Natural killer cell (primary cell): ENCODE results near the gene SELENON. TPM values are rescaled to one million over a fixed set of nuclear protein-coding genes. Genes with fewer than 3 reads are reported as not detected.

Experiments used
- ATAC-seq, 3 donors: fragments of 150-1000 bp in 2 of 3; fragments of 200-7000 bp in 1 of 3; cut with Tn5 transposase; 1 replicate in 1 of 3; 2 replicates in 2 of 3; pipeline ENCODE4 v1.10.0; 2021; ENCODE audit warnings: mild to moderate bottlenecking in 2 of 3, moderate library complexity in 2 of 3
- DNase-seq, 2 donors: peaks; one replicate each; pipeline versions ENCODE4 v3.0.0 to v3.0.0-alpha.2; 2013 to 2021; ENCODE audit warnings: mixed read lengths in 1 of 2
- H3K27ac ChIP-seq: one replicate; pipeline ENCODE4 v1.5.1; 2013; ENCODE audit warnings: mild to moderate bottlenecking, low read length
- H3K27me3 ChIP-seq: one replicate; pipeline ENCODE4 v1.6.1; 2013; ENCODE audit warnings: low read length; ENCODE audit not compliant: control insufficient read depth, insufficient read depth
- H3K36me3 ChIP-seq: one replicate; pipeline ENCODE4 v1.6.1; 2013; ENCODE audit warnings: low read length; ENCODE audit not compliant: control insufficient read depth, insufficient read depth
- H3K4me1 ChIP-seq: one replicate; pipeline ENCODE4 v1.6.1; 2013; ENCODE audit warnings: low read length; ENCODE audit not compliant: control insufficient read depth, insufficient read depth
- H3K4me3 ChIP-seq: one replicate; pipeline ENCODE4 v1.5.1; 2013; ENCODE audit warnings: low read length
- H3K9me3 ChIP-seq: one replicate; pipeline ENCODE4 v1.6.1; 2013; ENCODE audit warnings: low read length; ENCODE audit not compliant: control insufficient read depth, insufficient read depth
- H3K27ac Mint-ChIP-seq, 2 donors: one replicate each; pipeline ENCODE4 v1.8.0; 2022; ENCODE audit warnings: mild to moderate bottlenecking in 2 of 2, mixed read lengths in 2 of 2, moderate library complexity in 1 of 2
- H3K27me3 Mint-ChIP-seq, 2 donors: one replicate each; pipeline ENCODE4 v1.8.0; 2022; ENCODE audit warnings: low read depth in 2 of 2, mixed read lengths in 2 of 2
- H3K36me3 Mint-ChIP-seq: one replicate; pipeline ENCODE4 v1.8.0; 2022; ENCODE audit warnings: mixed read lengths
- H3K4me1 Mint-ChIP-seq, 2 donors: one replicate each; pipeline ENCODE4 v1.8.0; 2022; ENCODE audit warnings: mixed read lengths in 2 of 2
- H3K4me3 Mint-ChIP-seq: one replicate; pipeline ENCODE4 v1.8.0; 2022; ENCODE audit warnings: mild to moderate bottlenecking, moderate library complexity, mixed read lengths
- H3K9me3 Mint-ChIP-seq, 2 donors: one replicate each; pipeline ENCODE4 v1.8.0; 2022; ENCODE audit warnings: mixed read lengths in 2 of 2
- WGBS: methylation state at CpG from one replicate; pipeline ENCODE4 v1.1.7; 2013; ENCODE audit warnings: missing lambda C conversion rate; ENCODE audit not compliant: insufficient coverage; 5-methylcytosine and 5-hydroxymethylcytosine counted together
- intact Hi-C: fragments of 100-400 bp; cut with micrococcal nuclease; formaldehyde crosslinking; loops from one replicate; pipeline ENCODE4 v1.14.2; 2022
- total RNA-seq, 4 donors: library from RNA; stranded (reverse); fragments of 120-200 nt in 1 of 4; gene quantifications; one replicate each; pipeline versions ENCODE4 v1.2.3 to v1.2.4, GENCODE V29; 2013 to 2022
- TF ChIP-seq, protein P1 (sequence below): fragments of 200-600 bp; IDR thresholded peaks from one replicate; pipeline ENCODE4 v1.8.0; 2022; ENCODE audit warnings: antibody characterized with exemption

SELENON gene
- total RNA-seq, 3 donors from 2014 or later (not counting 1 experiment from before 2014, with no cell fraction given) = 9.7 to 16.4 (median 11.1) TPM

- no peak for ATAC-seq
- Mint-ChIP-seq H3K4me1 (peaks cover 0 to 13% of the 10 kb centered on the region in 2 donors), H3K4me3 (no peak overlapping the region), H3K36me3 (no peaks in the 10 kb centered on the region), H3K27ac (no peak overlapping the region), H3K9me3 (no peaks in the 10 kb centered on the region), H3K27me3 (peaks cover 4 to 9% of the 10 kb centered on the region in 2 donors)
- Histone ChIP-seq H3K4me3 (no peak overlapping the region), H3K36me3 (no peaks in the 10 kb centered on the region), H3K4me1 (peaks cover 10% of the 10 kb centered on the region), H3K27me3 (no peaks in the 10 kb centered on the region), H3K9me3 (no peaks in the 10 kb centered on the region), H3K27ac (no peak overlapping the region)
- DNase-seq = peak in 1 of 2 donors; percentile 48
- 63% methylated on average over 10 of the region's 13 CpGs for WGBS
- TF ChIP-seq, protein P1, sequence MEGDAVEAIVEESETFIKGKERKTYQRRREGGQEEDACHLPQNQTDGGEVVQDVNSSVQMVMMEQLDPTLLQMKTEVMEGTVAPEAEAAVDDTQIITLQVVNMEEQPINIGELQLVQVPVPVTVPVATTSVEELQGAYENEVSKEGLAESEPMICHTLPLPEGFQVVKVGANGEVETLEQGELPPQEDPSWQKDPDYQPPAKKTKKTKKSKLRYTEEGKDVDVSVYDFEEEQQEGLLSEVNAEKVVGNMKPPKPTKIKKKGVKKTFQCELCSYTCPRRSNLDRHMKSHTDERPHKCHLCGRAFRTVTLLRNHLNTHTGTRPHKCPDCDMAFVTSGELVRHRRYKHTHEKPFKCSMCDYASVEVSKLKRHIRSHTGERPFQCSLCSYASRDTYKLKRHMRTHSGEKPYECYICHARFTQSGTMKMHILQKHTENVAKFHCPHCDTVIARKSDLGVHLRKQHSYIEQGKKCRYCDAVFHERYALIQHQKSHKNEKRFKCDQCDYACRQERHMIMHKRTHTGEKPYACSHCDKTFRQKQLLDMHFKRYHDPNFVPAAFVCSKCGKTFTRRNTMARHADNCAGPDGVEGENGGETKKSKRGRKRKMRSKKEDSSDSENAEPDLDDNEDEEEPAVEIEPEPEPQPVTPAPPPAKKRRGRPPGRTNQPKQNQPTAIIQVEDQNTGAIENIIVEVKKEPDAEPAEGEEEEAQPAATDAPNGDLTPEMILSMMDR = no peak
- intact Hi-C loops = no loop called here
Measured at GRCh38 chr1:25765923-25766589, 33.9 kb upstream of the SELENON start.

- H3K4me1 ChIP-seq = peaks cover 14% of the 10 kb centered on the region
- no peak overlapping the region for H3K4me3 ChIP-seq
- H3K9me3 ChIP-seq = no peaks in the 10 kb centered on the region
- H3K36me3 Mint-ChIP-seq = no peaks in the 10 kb centered on the region
- H3K27ac ChIP-seq = no peak overlapping the region
- no peaks in the 10 kb centered on the region for H3K27me3 ChIP-seq
- no peak for DNase-seq
- ATAC-seq = no peak
- peaks cover 9 to 12% of the 10 kb centered on the region in 2 donors for H3K27me3 Mint-ChIP-seq
- intact Hi-C loops = no loop called here
- no peaks in the 10 kb centered on the region for H3K9me3 Mint-ChIP-seq
- no peak overlapping the region for H3K27ac Mint-ChIP-seq
- H3K36me3 ChIP-seq = no peaks in the 10 kb centered on the region
- peaks cover 0 to 13% of the 10 kb centered on the region in 2 donors for H3K4me1 Mint-ChIP-seq
- no peak overlapping the region for H3K4me3 Mint-ChIP-seq
- TF ChIP-seq, protein P1 = no peak
- 88% methylated on average over 13 of the region's 13 CpGs for WGBS
Measured at GRCh38 chr1:25766721-25767436, 33.1 kb upstream of the SELENON start.

DNA sequence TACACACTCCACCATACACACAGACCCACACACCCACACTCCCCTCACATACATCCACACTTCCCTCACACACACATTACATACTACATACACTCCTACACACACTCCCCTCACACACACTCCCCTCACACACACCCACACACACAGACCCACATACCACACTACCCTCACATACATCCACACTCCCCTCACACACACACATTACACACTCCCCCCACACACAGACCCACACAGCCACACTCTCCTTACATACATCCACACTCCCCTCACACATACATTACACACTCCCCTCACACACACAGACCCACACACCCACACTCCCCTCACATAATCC is 32.6 kb upstream of the SELENON start:
- Histone ChIP-seq H3K36me3 (peaks cover 2% of the 10 kb centered on the region), H3K27me3 (peaks cover 2% of the 10 kb centered on the region), H3K27ac (no peak overlapping the region), H3K9me3 (no peaks in the 10 kb centered on the region), H3K4me1 (peaks cover 14% of the 10 kb centered on the region), H3K4me3 (no peak overlapping the region)
- Mint-ChIP-seq H3K4me1 (peaks cover 0 to 13% of the 10 kb centered on the region in 2 donors), H3K4me3 (no peak overlapping the region), H3K9me3 (no peaks in the 10 kb centered on the region), H3K27me3 (peaks cover 9 to 12% of the 10 kb centered on the region in 2 donors), H3K36me3 (no peaks in the 10 kb centered on the region), H3K27ac (no peak overlapping the region)
- ATAC-seq (no peak), DNase-seq (no peak)
- intact Hi-C loops = no loop called here
- TF ChIP-seq, protein P1 = no peak
